ENCODE measurements around the gene UGGT2.
"Not testable (repeated sequence)": the region's sequence is repeated elsewhere in the genome, so short reads cannot be mapped to it uniquely, and the experiment has no call there.

UGGT2 gene

DNA sequence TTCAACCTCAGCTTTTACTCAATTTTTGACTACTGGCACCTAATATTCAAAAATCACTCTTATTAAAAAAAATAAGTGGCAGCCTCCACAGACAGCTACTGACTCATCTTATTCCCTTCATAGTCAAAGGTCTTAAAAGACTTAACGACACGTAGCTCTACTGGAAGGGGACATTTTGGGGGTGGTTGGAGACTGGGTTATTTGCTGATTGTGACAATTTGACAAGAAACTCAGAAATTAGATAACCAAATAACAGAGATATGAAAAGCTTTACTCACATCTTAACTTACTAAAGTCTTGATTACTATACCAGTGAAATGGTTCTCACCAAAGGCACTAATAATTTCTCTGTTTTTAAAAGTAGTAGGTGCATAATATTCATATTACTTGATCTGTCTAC, 25.7 kb downstream of the UGGT2 start:
- Mint-ChIP-seq H3K9me3 (no peaks in the 10 kb centered on the region), H3K27me3 (no peaks in the 10 kb centered on the region), H3K36me3 (no peaks in the 10 kb centered on the region), H3K4me3 (no peak overlapping the region), H3K4me1 (no peaks in the 10 kb centered on the region), H3K27ac (no peak overlapping the region)

DNA sequence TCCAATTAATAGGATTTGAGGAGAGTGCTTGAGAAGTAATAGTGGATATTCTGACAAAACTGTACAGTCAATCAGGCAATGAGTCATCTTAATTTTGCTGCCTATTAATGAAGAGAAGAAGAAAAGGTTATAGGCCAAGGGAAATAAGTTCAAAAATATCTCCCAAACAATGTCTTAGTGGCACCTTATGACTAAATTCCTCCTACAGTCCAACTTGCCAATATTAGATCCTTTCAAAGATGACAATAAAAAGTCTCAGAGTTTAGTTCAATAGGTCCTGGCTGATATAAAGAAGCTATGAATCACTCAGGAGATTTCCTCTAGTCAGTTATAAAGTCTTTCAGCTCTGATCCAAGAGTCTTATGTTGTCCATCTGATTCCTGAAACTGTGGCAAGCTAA, 27.9 kb downstream of the UGGT2 start:
- H3K9me3 Mint-ChIP-seq = no peaks in the 10 kb centered on the region
- no peak overlapping the region for H3K4me3 Mint-ChIP-seq
- H3K27me3 Mint-ChIP-seq = no peaks in the 10 kb centered on the region
- H3K36me3 Mint-ChIP-seq = no peaks in the 10 kb centered on the region
- no peaks in the 10 kb centered on the region for H3K4me1 Mint-ChIP-seq
- H3K27ac Mint-ChIP-seq = no peak overlapping the region

DNA sequence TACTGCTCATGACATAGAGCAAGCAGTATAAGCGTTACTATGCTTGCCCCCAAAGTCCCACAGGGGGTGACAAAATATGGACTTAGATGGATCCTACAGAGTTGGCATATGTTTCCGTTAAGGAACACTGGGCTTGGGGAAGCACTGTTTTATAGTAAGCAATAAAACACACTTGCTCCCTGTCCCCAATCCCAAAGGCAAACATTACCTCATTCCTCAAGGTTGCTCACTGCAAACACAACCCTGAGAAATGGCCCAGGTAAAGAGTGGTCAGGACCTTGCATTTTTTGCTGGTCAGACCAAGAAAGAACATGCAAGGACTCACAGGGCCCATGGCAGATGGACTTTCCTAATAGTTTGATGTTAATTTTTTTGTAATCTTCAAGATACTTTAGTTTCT, 32.3 kb downstream of the UGGT2 start:
- Mint-ChIP-seq H3K4me1 (no peaks in the 10 kb centered on the region), H3K27me3 (no peaks in the 10 kb centered on the region), H3K4me3 (no peak overlapping the region), H3K27ac (no peak overlapping the region), H3K36me3 (no peaks in the 10 kb centered on the region), H3K9me3 (peaks cover 2% of the 10 kb centered on the region)

DNA sequence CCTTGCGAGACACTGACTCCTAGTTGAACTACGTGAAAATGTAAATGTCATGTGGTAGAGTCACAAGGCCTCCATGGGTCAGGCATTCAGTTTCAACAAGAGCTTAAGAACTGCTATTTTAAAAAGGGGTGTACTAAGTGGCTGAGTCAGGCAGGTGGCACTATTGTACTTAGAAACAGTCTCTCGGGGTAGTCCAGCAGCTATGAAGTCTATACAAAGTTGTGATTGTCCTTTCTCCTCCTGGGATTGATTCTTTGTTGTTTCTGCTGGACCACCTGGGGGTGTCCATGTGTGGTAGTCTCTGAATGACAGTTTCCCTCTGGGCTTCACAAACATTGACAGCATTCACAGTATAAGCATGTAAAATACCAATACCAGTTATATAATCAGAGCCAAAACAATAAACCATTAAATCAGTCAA, 33.0 kb downstream of the UGGT2 start:
- no peaks in the 10 kb centered on the region for H3K36me3 Mint-ChIP-seq
- H3K27me3 Mint-ChIP-seq = no peaks in the 10 kb centered on the region
- H3K4me3 Mint-ChIP-seq = no peak overlapping the region
- no peaks in the 10 kb centered on the region for H3K4me1 Mint-ChIP-seq
- H3K9me3 Mint-ChIP-seq = peaks cover 4% of the 10 kb centered on the region
- no peak overlapping the region for H3K27ac Mint-ChIP-seq

DNA sequence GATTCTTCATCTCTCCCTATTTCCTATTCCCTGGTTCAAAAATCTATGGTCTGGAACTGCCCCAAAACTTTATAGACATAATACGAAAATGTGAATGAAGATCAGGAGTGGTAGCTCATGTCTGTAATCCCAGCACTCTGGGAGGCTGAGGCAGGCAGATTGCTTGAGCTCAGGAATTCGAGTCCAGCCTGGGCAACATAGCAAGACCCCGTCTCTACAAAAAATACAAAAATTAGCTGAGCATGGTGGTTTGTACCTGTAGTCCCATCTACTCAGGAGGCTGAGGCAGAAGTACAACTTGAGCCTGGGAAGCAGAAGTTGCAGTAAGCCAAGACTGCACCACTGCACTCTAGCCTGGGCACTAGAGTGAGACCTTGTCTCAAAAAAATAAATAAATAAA, 35.1 kb downstream of the UGGT2 start:
- no peak overlapping the region for H3K4me3 Mint-ChIP-seq
- H3K36me3 Mint-ChIP-seq = no peaks in the 10 kb centered on the region
- no peaks in the 10 kb centered on the region for H3K27me3 Mint-ChIP-seq
- no peaks in the 10 kb centered on the region for H3K4me1 Mint-ChIP-seq
- H3K27ac Mint-ChIP-seq = no peak overlapping the region
- peaks cover 8% of the 10 kb centered on the region for H3K9me3 Mint-ChIP-seq

DNA sequence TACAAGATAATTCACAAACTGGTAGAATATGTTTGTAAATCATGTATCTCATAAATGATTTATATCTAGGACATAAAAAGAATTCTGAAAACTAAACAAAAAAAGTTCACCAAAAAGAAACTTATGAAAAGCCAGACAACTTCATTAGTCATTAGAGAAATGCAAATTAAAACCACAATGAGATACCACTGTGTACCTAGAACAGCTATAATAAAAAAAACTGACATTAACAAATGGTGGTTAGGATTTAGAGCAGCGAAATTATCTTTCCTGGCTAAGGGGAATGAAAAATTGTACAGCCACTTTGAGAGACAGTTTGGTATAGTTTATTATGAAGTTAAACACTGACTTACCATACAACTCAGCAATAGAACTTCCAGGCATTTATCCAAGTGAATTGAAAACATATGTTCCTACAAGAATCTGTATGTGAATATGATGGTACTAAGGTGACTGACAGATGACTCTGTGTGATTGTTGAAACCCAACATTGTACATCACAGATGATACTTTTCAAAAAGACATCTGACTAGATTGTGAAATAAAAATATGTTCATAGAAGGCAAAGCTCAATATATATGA, 41.8 kb downstream of the UGGT2 start:
- no peaks in the 10 kb centered on the region for H3K4me1 Mint-ChIP-seq
- H3K36me3 Mint-ChIP-seq = no peaks in the 10 kb centered on the region
- H3K4me3 Mint-ChIP-seq = no peak overlapping the region
- H3K9me3 Mint-ChIP-seq = peaks cover 8% of the 10 kb centered on the region
- no peak overlapping the region for H3K27ac Mint-ChIP-seq
- H3K27me3 Mint-ChIP-seq = no peaks in the 10 kb centered on the region

DNA sequence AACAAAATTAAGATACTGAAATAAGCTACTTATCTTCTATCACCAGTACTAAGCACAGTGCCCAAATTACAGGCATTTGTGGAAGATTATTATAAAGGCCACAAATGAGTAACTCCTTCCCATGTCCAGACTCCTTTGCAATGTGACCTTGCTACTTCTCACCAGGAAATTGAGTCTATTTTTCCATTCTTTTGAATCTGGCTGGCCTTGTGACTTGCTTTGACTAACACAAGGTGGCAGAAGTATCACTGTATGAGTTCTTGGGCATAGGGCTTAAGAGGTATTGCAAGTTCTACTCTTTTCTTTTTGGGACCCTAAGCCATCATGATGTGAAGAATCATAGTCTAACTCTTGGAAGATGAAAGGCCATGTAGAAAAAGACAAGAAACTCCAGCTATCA, 49.9 kb downstream of the UGGT2 start:
- Mint-ChIP-seq H3K9me3 (peaks cover 6% of the 10 kb centered on the region), H3K4me3 (no peak overlapping the region), H3K27ac (no peak overlapping the region), H3K4me1 (no peaks in the 10 kb centered on the region), H3K36me3 (no peaks in the 10 kb centered on the region), H3K27me3 (no peaks in the 10 kb centered on the region)

DNA sequence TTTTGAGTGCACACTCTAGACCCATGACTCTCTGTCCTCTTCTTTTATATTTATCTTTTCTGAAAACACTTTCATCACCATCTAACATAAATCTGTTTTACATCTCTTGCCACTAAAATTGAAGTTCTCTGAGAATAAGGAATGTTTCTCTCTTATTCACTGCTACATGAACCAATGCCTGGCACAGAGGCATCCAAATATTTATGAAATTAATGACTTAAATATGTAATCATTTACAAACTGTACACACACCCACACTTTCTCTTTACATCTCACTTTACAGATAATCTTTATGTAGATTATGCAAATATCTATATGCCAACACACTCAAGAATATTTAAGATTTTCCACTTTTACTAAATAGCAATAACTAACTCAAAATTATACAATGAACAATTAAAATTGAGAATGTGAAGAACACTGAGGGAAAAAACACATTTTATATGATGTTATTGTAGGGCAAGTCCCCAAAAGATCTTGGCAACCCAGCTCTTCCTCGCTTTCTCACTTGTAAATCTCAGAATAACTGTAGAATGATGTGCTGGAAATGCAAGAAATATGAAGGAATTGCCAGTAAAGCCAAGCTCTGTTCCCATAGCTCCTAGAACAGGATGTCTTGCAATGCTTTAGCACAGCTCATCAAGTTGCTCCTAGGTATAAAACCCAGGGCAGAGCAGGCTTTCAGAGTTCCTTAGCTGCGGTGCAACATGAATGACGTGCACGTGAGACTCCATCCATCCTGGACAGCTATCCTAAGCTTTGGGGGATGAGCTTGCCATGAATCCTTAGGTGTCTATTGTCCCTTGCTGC, 50.7 kb downstream of the UGGT2 start:
- H3K27ac Mint-ChIP-seq = no peak overlapping the region
- H3K4me1 Mint-ChIP-seq = no peaks in the 10 kb centered on the region
- H3K36me3 Mint-ChIP-seq = no peaks in the 10 kb centered on the region
- H3K4me3 Mint-ChIP-seq = no peak overlapping the region
- H3K27me3 Mint-ChIP-seq = no peaks in the 10 kb centered on the region
- peaks cover 6% of the 10 kb centered on the region for H3K9me3 Mint-ChIP-seq

DNA sequence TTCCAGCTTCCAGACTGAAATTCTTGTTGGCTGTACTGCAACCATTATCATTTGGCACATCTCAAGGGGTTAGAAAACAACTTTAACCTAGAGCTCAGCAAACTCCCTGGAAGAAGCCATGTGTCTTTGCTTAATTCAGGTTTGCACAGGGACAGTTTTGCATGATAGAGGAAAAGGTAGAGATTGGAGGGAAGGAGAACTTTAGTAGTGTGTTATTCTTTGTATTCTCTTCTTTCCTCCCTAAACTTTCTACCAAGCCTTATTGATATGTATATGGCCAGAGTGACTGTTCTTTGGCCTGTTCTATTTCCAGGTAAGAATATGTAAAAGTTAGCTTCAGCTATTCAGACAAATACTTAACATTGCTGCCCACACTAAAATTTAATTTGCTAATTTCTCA, 53.1 kb downstream of the UGGT2 start:
- H3K27ac Mint-ChIP-seq = no peak overlapping the region
- no peaks in the 10 kb centered on the region for H3K4me1 Mint-ChIP-seq
- H3K36me3 Mint-ChIP-seq = no peaks in the 10 kb centered on the region
- no peak overlapping the region for H3K4me3 Mint-ChIP-seq
- no peaks in the 10 kb centered on the region for H3K27me3 Mint-ChIP-seq
- no peaks in the 10 kb centered on the region for H3K9me3 Mint-ChIP-seq

DNA sequence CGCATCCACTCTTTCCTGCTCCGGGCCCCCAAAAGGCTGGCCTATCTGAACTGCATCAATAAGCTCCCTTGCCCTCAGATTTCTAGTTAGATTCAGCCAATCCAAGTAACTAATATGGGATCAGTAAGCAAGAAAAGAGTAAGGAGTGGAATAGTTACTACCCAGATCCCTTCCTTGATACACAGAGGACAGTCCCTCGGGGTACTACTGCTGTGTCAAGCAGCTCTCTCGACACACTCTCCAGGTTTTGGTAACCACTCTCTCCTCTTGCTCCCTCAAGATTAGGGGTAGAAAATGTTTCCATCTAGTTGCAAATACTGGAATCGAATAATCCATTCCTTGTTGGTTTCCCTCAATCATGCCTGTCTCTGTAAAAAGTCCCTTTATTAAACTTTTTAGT, 65.4 kb downstream of the UGGT2 start:
- Mint-ChIP-seq H3K36me3 (no peaks in the 10 kb centered on the region), H3K4me3 (no peak overlapping the region), H3K27me3 (no peaks in the 10 kb centered on the region), H3K4me1 (no peaks in the 10 kb centered on the region), H3K27ac (no peak overlapping the region), H3K9me3 (no peaks in the 10 kb centered on the region)

DNA sequence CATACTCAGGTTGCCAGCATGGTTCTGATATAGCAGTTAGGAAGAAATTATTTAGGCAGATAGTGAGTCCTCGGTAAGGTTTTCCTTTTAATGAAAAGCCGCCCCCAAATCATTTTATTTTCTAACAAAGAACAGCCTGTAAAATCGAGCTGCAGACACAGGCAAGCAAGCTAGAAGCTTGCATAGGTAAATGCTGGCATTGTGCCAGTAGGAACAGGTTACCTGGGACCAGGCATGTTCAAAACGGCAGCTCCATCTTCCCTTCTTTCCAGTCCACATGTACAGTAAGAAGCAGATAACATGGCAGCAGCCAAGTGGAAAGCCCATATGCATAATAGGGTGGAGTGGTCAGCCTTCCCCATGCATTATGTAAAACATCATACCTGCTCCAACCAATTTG, 71.1 kb downstream of the UGGT2 start:
- Mint-ChIP-seq H3K27ac (no peak overlapping the region), H3K36me3 (no peaks in the 10 kb centered on the region), H3K9me3 (no peaks in the 10 kb centered on the region), H3K4me1 (no peaks in the 10 kb centered on the region), H3K4me3 (no peak overlapping the region), H3K27me3 (no peaks in the 10 kb centered on the region)

DNA sequence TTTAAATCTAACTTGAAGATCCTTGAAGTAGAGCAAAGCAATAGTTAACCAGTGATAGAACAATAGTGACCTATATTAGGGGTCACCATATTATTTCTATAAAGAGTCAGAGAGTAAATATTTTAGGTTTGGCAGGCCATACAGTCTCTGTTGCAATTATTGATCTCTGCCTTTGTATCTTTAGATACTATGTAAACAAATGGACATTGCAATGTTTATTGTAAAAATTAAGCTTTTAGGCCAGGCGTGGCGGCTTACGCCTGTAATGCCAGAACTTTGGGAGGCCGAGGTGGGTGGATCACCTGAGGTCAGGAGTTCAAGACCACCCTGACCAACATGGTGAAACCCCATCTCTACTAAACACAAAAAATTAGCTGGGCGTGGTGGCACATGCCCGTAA, 80.5 kb downstream of the UGGT2 start:
- H3K36me3 Mint-ChIP-seq, H3K4me1 Mint-ChIP-seq, H3K9me3 Mint-ChIP-seq, H3K4me3 Mint-ChIP-seq, H3K27ac Mint-ChIP-seq, H3K27me3 Mint-ChIP-seq: not testable (repeated sequence)

DNA sequence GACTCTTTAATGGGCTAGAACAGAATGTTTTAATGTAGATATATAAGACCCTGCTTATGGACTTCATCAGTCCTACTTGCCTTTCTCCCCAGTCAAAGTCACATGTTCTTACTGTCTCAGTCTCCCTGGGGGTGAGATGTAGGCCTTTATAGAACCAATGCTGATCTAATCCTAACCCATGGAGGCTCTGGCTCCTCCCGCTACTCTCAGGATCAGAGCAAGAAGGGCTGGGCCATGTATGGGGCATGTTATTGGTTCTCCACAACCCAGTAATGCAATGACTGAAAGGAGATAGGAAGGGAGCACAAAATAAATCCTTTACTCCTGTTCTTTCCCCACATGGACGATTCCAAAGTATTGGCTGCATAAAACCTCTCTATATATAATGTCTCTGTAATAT, 82.3 kb downstream of the UGGT2 start:
- H3K4me3 Mint-ChIP-seq = no peak overlapping the region
- H3K27me3 Mint-ChIP-seq = no peaks in the 10 kb centered on the region
- peaks cover 4% of the 10 kb centered on the region for H3K9me3 Mint-ChIP-seq
- no peaks in the 10 kb centered on the region for H3K4me1 Mint-ChIP-seq
- H3K36me3 Mint-ChIP-seq = no peaks in the 10 kb centered on the region
- no peak overlapping the region for H3K27ac Mint-ChIP-seq

DNA sequence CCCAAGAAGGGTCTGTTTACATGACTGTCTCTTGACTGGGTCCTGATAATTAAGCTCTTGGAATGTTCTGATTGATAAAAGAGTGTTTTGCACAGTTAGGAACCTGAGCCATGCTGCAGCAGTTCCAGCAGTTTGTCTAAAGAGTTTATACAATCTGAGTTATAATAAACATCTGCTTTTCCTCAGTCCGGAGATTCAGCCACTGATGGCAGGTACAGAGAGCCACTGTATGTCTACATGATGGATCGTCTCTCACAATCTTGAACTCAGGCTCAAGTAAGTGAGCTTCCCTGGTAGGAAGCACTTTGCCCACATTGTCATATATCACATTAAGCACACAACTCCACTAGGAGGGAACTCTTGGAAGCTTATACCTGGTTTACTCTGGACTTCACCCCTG, 84.3 kb downstream of the UGGT2 start:
- no peak overlapping the region for H3K27ac Mint-ChIP-seq

DNA sequence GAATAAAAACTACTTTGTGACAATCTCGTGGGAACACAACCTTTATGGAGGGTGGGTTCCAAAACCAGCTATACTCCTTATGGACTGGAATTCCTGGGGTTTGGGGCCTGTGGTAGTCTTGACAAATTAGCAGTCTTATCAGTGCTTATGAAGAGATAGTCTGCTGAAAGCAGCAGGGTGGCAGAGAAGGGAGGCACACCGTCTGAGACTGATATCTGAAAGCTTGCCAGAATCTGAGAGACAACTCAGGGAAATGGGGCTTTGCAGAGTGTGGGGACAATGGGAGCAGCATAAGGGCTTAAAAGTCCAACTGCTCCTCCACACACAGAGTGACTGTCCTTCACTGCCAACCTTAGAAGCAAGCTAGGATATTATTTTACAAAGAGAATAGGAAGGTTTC, 95.9 kb downstream of the UGGT2 start:
- no peak overlapping the region for H3K27ac Mint-ChIP-seq
- H3K9me3 Mint-ChIP-seq = peaks cover 22% of the 10 kb centered on the region
- H3K36me3 Mint-ChIP-seq = no peaks in the 10 kb centered on the region
- no peaks in the 10 kb centered on the region for H3K4me1 Mint-ChIP-seq
- H3K27me3 Mint-ChIP-seq = no peaks in the 10 kb centered on the region
- H3K4me3 Mint-ChIP-seq = no peak overlapping the region

More for the DNA sequence above, 84.3 kb downstream of the UGGT2 start:
- Mint-ChIP-seq H3K36me3 (no peaks in the 10 kb centered on the region), H3K4me3 (no peak overlapping the region), H3K4me1 (no peaks in the 10 kb centered on the region), H3K27me3 (no peaks in the 10 kb centered on the region), H3K9me3 (peaks cover 10% of the 10 kb centered on the region)

DNA sequence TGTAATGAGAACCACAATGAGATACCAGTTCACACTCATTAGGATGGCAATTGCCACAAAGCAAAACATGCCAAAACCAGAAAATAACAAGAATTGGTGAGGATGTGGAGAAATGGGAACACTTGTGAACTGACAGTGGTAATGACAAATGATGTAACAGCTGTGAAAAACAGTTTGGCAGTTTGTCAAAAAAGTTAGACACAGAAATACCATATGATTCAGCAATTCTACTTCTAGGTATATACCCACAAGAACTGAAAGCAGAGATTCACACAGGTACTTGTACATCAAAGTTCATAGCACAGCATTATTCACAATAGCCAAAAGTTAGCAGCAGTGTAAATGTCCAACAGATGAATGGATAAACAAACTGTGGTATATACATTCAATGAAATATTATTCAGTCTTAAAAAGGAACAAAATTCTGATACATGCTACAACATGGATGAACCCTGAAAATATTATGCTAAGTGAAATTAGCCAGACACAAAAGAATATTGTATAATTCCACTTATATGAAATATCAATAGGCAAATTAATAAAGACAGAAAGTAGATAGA, 96.5 kb downstream of the UGGT2 start:
- Mint-ChIP-seq H3K27me3 (no peaks in the 10 kb centered on the region), H3K36me3 (no peaks in the 10 kb centered on the region), H3K27ac (no peak overlapping the region), H3K9me3 (peaks cover 15% of the 10 kb centered on the region), H3K4me3 (no peak overlapping the region), H3K4me1 (no peaks in the 10 kb centered on the region)
